Right lobe of liver (tissue), 4 donors: Measurements from ENCODE around the gene ATP6V1G1.

Experiments
- POLR2A ChIP-seq: fragments of 450-650 bp; IDR thresholded peaks from one replicate; pipeline ENCODE4 v1.6.1; 2017; ENCODE audit warnings: antibody characterized with exemption, mild to moderate bottlenecking
- TF ChIP-seq, protein P1 (sequence below), 4 donors: fragments of 200-600 bp in 3 of 4; fragments of 450-650 bp in 1 of 4; IDR thresholded peaks; one replicate each; pipeline versions ENCODE4 v1.5.1 to v1.8.0; 2016 to 2022; ENCODE audit warnings: antibody characterized with exemption in 4 of 4, mild to moderate bottlenecking in 2 of 4
- donor health status: DM: no; HTN: no; CAD: no.
- donor health status: DM: no; HTN: no; CAD: no.
- donor health status: DM: no; HTN: yes; CAD: no.

DNA sequence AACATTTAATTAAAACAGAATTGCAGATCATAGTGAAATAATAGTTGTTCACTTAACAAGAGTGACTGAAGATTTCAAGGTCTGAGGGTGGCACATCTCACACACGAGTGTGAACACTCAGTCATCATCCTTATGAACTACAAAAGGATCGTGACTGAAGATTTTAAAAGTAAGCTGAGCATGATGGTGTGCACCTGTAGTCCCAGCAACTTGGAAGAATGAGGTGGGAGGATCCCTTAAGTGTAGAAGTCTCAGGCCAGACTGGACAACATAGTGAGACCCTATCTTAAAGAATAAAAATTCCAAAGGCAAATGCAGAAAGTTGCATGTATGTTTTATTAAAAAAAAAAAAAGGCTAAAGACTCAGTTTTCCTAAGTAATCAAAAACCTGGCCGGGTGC, 22.4 kb upstream of the ATP6V1G1 start:
- TF ChIP-seq, protein P1, sequence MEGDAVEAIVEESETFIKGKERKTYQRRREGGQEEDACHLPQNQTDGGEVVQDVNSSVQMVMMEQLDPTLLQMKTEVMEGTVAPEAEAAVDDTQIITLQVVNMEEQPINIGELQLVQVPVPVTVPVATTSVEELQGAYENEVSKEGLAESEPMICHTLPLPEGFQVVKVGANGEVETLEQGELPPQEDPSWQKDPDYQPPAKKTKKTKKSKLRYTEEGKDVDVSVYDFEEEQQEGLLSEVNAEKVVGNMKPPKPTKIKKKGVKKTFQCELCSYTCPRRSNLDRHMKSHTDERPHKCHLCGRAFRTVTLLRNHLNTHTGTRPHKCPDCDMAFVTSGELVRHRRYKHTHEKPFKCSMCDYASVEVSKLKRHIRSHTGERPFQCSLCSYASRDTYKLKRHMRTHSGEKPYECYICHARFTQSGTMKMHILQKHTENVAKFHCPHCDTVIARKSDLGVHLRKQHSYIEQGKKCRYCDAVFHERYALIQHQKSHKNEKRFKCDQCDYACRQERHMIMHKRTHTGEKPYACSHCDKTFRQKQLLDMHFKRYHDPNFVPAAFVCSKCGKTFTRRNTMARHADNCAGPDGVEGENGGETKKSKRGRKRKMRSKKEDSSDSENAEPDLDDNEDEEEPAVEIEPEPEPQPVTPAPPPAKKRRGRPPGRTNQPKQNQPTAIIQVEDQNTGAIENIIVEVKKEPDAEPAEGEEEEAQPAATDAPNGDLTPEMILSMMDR (IDR thresholded peaks at IDR 0.05) = no peak
- no peak for TF ChIP-seq POLR2A
